OCI-LY7 (cell line): ENCODE measurements around the gene MCCD1. TPM values are rescaled to one million over a fixed set of nuclear protein-coding genes. Genes with fewer than 3 reads are reported as not detected.

ENCODE experiments used
- BruUV-seq: library from RNA; stranded (reverse); fragments of 400-500 nt; replicated peaks from 2 replicates; lab custom pipeline; 2021; lab: Mats Ljungman, UMichigan
- CTCF ChIA-PET: fragments of 300-600 bp; sonication (Branson Sonifier 250); formaldehyde crosslinking; loops from one replicate; lab custom pipeline; 2022; ENCODE audit warnings: antibody characterized with exemption; ENCODE audit not compliant: unreplicated experiment; lab: Charles Lee
- POLR2A ChIA-PET: fragments of 300-600 bp; sonication (Branson Sonifier 250); formaldehyde crosslinking; loops from one replicate; lab custom pipeline; 2022; ENCODE audit warnings: antibody characterized with exemption; lab: Charles Lee
- DNase-seq: peaks from one replicate; pipeline ENCODE4 v3.0.0-alpha.2; 2015; ENCODE audit warnings: low spot score
- H2AFZ ChIP-seq: fragments of 200-600 bp; sonication (generic), shearing (Covaris generic); 2 replicates; pipeline ENCODE4 v1.6.1; 2014; ENCODE audit warnings: mild to moderate bottlenecking, antibody characterized with exemption, low read length, moderate library complexity
- H3K27ac ChIP-seq: fragments of 200-600 bp; sonication (generic); 2 replicates; pipeline ENCODE4 v1.5.1; 2014; ENCODE audit warnings: mixed run types, low read depth, mild to moderate bottlenecking, moderate library complexity, low read length, inconsistent platforms; ENCODE audit not compliant: poor library complexity, severe bottlenecking
- H3K36me3 ChIP-seq: fragments of 200-600 bp; sonication (generic); 2 replicates; pipeline ENCODE4 v1.6.1; 2014; ENCODE audit warnings: mild to moderate bottlenecking, antibody characterized with exemption, low read length, moderate library complexity, mixed read lengths; ENCODE audit not compliant: insufficient read depth
- H3K4me1 ChIP-seq: fragments of 200-600 bp; sonication (generic); 2 replicates; pipeline ENCODE4 v1.5.1; 2014; ENCODE audit warnings: mild to moderate bottlenecking, low read length; ENCODE audit not compliant: insufficient read depth, poor library complexity, severe bottlenecking
- H3K4me2 ChIP-seq: fragments of 200-600 bp; sonication (generic); 2 replicates; pipeline ENCODE4 v1.6.1; 2014; ENCODE audit warnings: mild to moderate bottlenecking, low read length
- H3K4me3 ChIP-seq: fragments of 200-600 bp; sonication (generic); 2 replicates; pipeline ENCODE4 v1.5.1; 2014; ENCODE audit warnings: mild to moderate bottlenecking, low read depth, low read length; ENCODE audit not compliant: poor library complexity, severe bottlenecking
- H3K79me2 ChIP-seq: fragments of 200-600 bp; sonication (generic); 2 replicates; pipeline ENCODE4 v1.6.1; 2016; ENCODE audit warnings: low read depth, mild to moderate bottlenecking, low read length, moderate library complexity, mixed read lengths; ENCODE audit not compliant: insufficient read depth
- H3K9me2 ChIP-seq: fragments of 200-600 bp; sonication (generic); 2 replicates; pipeline ENCODE4 v1.6.1; 2016; ENCODE audit warnings: mild to moderate bottlenecking, low read length, mixed read lengths; ENCODE audit not compliant: insufficient read depth
- H3K9me3 ChIP-seq: fragments of 200-600 bp; sonication (generic); 2 replicates; pipeline ENCODE4 v1.6.1; 2014; ENCODE audit warnings: mild to moderate bottlenecking, mixed run types, low read length, mixed read lengths
- H4K20me1 ChIP-seq: fragments of 200-600 bp; sonication (generic); 2 replicates; pipeline ENCODE4 v1.6.1; 2014; ENCODE audit warnings: mild to moderate bottlenecking, antibody characterized with exemption, low read length, moderate library complexity, mixed read lengths; ENCODE audit not compliant: insufficient read depth
- EZH2phosphoT487 ChIP-seq: fragments of 200-600 bp; sonication (generic); IDR thresholded peaks from 2 replicates; pipeline ENCODE4 v1.6.1; 2018; ENCODE audit warnings: low read depth, borderline replicate concordance, mild to moderate bottlenecking, mixed run types, antibody characterized with exemption, low read length, moderate library complexity, mixed read lengths
- intact Hi-C: fragments of 100-400 bp; cut with micrococcal nuclease; formaldehyde crosslinking; loops from one replicate; pipeline ENCODE4 v1.10.0; 2022; ENCODE audit not compliant: unreplicated experiment
- total RNA-seq, 2 experiments: library from RNA; depleted of rRNA in 1 of 2; stranded (reverse); fragments of >200 nt in 1 of 2; shearing (Covaris generic) in 1 of 2; gene quantifications; 2 replicates each; pipeline ENCODE4 v1.2.3, GENCODE V29; 2014 to 2022
- TF ChIP-seq, protein P1 (sequence below): fragments of 200-600 bp; sonication (generic); conservative IDR thresholded peaks from 2 replicates; pipeline ENCODE4 v1.5.1; 2014; ENCODE audit warnings: mild to moderate bottlenecking, antibody characterized with exemption, low read length, moderate library complexity, mixed read lengths

MCCD1 gene
- total RNA-seq, 2 experiments from 2014 or later, result not detected

GRCh38 chr6:31558631-31559500, 30.1 kb downstream of the MCCD1 start:
- H3K9me3 ChIP-seq, result no peaks in the 10 kb centered on the region
- H3K4me3 ChIP-seq, result peak overlapping the region; percentile 57
- ChIA-PET POLR2A (interaction anchor here (0.9 to 1.9 kb wide), 5 partner anchors 10 to 24 kb away, joined by 3 to 5 read pairs (median 4); partner anchors contain the start of gene TNF), CTCF (interaction anchor here (1.6 kb wide), 1 partner anchor 14 kb away, joined by 3 read pairs; no protein-coding TSS in a partner anchor)
- H2AFZ ChIP-seq, result no peak overlapping the region
- no peaks in the 10 kb centered on the region for H4K20me1 ChIP-seq
- H3K36me3 ChIP-seq, result peaks cover 46% of the 10 kb centered on the region
- H3K27ac ChIP-seq, result peak overlapping the region; percentile 94
- no peaks in the 10 kb centered on the region for H3K9me2 ChIP-seq
- H3K79me2 ChIP-seq, result no peaks in the 10 kb centered on the region
- TF ChIP-seq, protein P1, sequence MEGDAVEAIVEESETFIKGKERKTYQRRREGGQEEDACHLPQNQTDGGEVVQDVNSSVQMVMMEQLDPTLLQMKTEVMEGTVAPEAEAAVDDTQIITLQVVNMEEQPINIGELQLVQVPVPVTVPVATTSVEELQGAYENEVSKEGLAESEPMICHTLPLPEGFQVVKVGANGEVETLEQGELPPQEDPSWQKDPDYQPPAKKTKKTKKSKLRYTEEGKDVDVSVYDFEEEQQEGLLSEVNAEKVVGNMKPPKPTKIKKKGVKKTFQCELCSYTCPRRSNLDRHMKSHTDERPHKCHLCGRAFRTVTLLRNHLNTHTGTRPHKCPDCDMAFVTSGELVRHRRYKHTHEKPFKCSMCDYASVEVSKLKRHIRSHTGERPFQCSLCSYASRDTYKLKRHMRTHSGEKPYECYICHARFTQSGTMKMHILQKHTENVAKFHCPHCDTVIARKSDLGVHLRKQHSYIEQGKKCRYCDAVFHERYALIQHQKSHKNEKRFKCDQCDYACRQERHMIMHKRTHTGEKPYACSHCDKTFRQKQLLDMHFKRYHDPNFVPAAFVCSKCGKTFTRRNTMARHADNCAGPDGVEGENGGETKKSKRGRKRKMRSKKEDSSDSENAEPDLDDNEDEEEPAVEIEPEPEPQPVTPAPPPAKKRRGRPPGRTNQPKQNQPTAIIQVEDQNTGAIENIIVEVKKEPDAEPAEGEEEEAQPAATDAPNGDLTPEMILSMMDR, result no peak
- no peak for TF ChIP-seq EZH2phosphoT487
- peaks cover 83% of the 10 kb centered on the region for H3K4me1 ChIP-seq
- BruUV-seq, result no TSS peak
- peak overlapping the region; percentile 81 for H3K4me2 ChIP-seq
- intact Hi-C loops, result no loop called here
- peak; percentile 75 for DNase-seq

DNA sequence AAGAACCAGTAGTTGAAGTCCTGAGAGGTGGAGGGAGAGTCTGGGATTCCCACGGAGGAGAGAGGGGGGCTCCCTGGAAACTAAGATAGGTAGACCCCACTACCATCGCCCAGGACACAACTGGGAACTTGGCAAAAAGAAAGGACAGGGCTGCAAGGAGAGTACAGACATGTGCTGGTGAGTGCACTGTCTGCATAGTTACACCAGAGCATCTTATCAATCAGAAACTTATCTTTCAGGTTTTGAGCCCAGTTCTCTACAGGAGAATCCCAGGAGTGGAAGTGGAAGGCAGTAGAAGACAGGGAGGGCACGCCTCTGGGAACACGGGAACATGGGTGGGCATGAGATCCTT, 30.8 kb downstream of the MCCD1 start:
- no peaks in the 10 kb centered on the region for H3K79me2 ChIP-seq
- peaks cover 75% of the 10 kb centered on the region for H3K4me1 ChIP-seq
- no peak for DNase-seq
- no peaks in the 10 kb centered on the region for H3K9me3 ChIP-seq
- H3K4me3 ChIP-seq, result peak overlapping the region; percentile 57
- CTCF ChIA-PET, result no interaction called here
- TF ChIP-seq EZH2phosphoT487, result no peak
- TF ChIP-seq, protein P1, result no peak
- POLR2A ChIA-PET, result interaction anchor here (0.6 to 1.9 kb wide), 10 partner anchors 8 to 61 kb away, joined by 3 to 6 read pairs (median 3); partner anchors contain the start of genes LST1 and TNF
- no peak overlapping the region for H2AFZ ChIP-seq
- H3K4me2 ChIP-seq, result peak overlapping the region; percentile 81
- intact Hi-C loops, result no loop called here
- H3K27ac ChIP-seq, result peak overlapping the region; percentile 94
- H3K9me2 ChIP-seq, result no peaks in the 10 kb centered on the region
- H3K36me3 ChIP-seq, result peaks cover 46% of the 10 kb centered on the region
- H4K20me1 ChIP-seq, result no peaks in the 10 kb centered on the region
- BruUV-seq, result TSS peak; percentile 50
